ENCODE data around the gene ADPRH. TPM values are rescaled to one million over a fixed set of nuclear protein-coding genes. Genes with fewer than 3 reads are reported as not detected.

ADPRH gene
- total RNA-seq (1 to 10 TPM; 1.2 to 1.4 TPM), polyA plus RNA-seq (1 to 10 TPM; 2.1 to 3.4 TPM)

GRCh38 chr3:119579366-119580066 is at the start of gene ADPRH:
ADPRH (plus strand) TSS chr3:119579492; CDS start chr3:119582170, 2,678 bp downstream.
- peaks cover 6 to 22% (median 11%) of the 10 kb centered on the region in 4 donors for H3K4me1 Mint-ChIP-seq
- peak within 1 kb of the TSS; percentile 64 to 96 (median 93) for H3K27ac Mint-ChIP-seq
- intact Hi-C loops (cut with micrococcal nuclease) = no loop called here
- Histone ChIP-seq H3K4me3 (ENCODE audit: low read length in 2 of 2) (peak within 1 kb of the TSS; percentile 5 to 60), H3K36me3 (ENCODE audit: insufficient read depth, low read length) (no peaks in the 10 kb centered on the region), H3K27ac (ENCODE audit: low read depth, low read length) (peak within 1 kb of the TSS; percentile 51), H3K27me3 (ENCODE audit: insufficient read depth, low read length) (no peaks in the 10 kb centered on the region), H3K4me1 (ENCODE audit: insufficient read depth, low read length) (peaks cover 6% of the 10 kb centered on the region), H3K9me3 (ENCODE audit: control insufficient read depth in 1 of 2, low read length in 2 of 2) (no peaks in the 10 kb centered on the region)
- CTCF ChIA-PET (ENCODE audit: partially characterized antibody) = interaction anchor here (1.0 to 1.5 kb wide), 3 partner anchors 97 to 339 kb away, joined by 3 to 4 read pairs (median 3); partner anchors contain the start of gene B4GALT4
- peak; percentile 33 to 68 (median 42) for DNase-seq
- H3K9me3 Mint-ChIP-seq = no peaks in the 10 kb centered on the region
- H3K36me3 Mint-ChIP-seq = peaks cover 0 to 2% of the 10 kb centered on the region in 2 donors
- POLR2A ChIA-PET (ENCODE audit: partially characterized antibody) = interaction anchor here (1.1 kb wide), 1 partner anchor 97 kb away, joined by 3 read pairs; the partner anchor contains the start of gene COX17
- peaks cover 1 to 5% of the 10 kb centered on the region in 2 donors for H3K27me3 Mint-ChIP-seq
- H3K4me3 Mint-ChIP-seq = peak within 1 kb of the TSS; percentile 91 to 96 (median 93)

GRCh38 chr3:119529883-119530282 is 49.4 kb upstream of the ADPRH start:
- Mint-ChIP-seq H3K4me1 (no peaks in the 10 kb centered on the region), H3K27ac (no peak overlapping the region), H3K27me3 (no peaks in the 10 kb centered on the region), H3K4me3 (no peak overlapping the region), H3K36me3 (peaks cover 12 to 15% of the 10 kb centered on the region in 2 donors), H3K9me3 (no peaks in the 10 kb centered on the region)
- H3K27me3 ChIP-seq (ENCODE audit: insufficient read depth, low read length) = no peaks in the 10 kb centered on the region
- CTCF ChIA-PET (ENCODE audit: partially characterized antibody) = no interaction called here
- POLR2A ChIA-PET (ENCODE audit: partially characterized antibody) = no interaction called here
- H3K36me3 ChIP-seq (ENCODE audit: insufficient read depth, low read length) = no peaks in the 10 kb centered on the region
- H3K4me3 ChIP-seq (ENCODE audit: low read length in 2 of 2) = no peak overlapping the region
- intact Hi-C loops (cut with micrococcal nuclease) = no loop called here
- no peaks in the 10 kb centered on the region for H3K9me3 ChIP-seq (ENCODE audit: control insufficient read depth in 1 of 2, low read length in 2 of 2)
- no peak for DNase-seq
- no peaks in the 10 kb centered on the region for H3K4me1 ChIP-seq (ENCODE audit: insufficient read depth, low read length)
- no peak overlapping the region for H3K27ac ChIP-seq (ENCODE audit: low read depth, low read length)

GRCh38 chr3:119530456-119530855 is 48.8 kb upstream of the ADPRH start:
- Histone ChIP-seq H3K4me3 (ENCODE audit: low read length in 2 of 2) (no peak overlapping the region), H3K27me3 (ENCODE audit: insufficient read depth, low read length) (no peaks in the 10 kb centered on the region), H3K9me3 (ENCODE audit: control insufficient read depth in 1 of 2, low read length in 2 of 2) (no peaks in the 10 kb centered on the region), H3K4me1 (ENCODE audit: insufficient read depth, low read length) (no peaks in the 10 kb centered on the region), H3K36me3 (ENCODE audit: insufficient read depth, low read length) (no peaks in the 10 kb centered on the region), H3K27ac (ENCODE audit: low read depth, low read length) (no peak overlapping the region)
- DNase-seq = no peak
- intact Hi-C loops (cut with micrococcal nuclease) = no loop called here
- Mint-ChIP-seq H3K4me1 (no peaks in the 10 kb centered on the region), H3K4me3 (no peak overlapping the region), H3K27me3 (no peaks in the 10 kb centered on the region), H3K27ac (no peak overlapping the region), H3K9me3 (no peaks in the 10 kb centered on the region), H3K36me3 (peaks cover 8 to 12% of the 10 kb centered on the region in 2 donors)
- ChIA-PET POLR2A (ENCODE audit: partially characterized antibody) (no interaction called here), CTCF (ENCODE audit: partially characterized antibody) (no interaction called here)

GRCh38 chr3:119531151-119531550 is 48.1 kb upstream of the ADPRH start:
- H3K9me3 ChIP-seq (ENCODE audit: control insufficient read depth in 1 of 2, low read length in 2 of 2) = no peaks in the 10 kb centered on the region
- no peak overlapping the region for H3K27ac ChIP-seq (ENCODE audit: low read depth, low read length)
- Mint-ChIP-seq H3K4me3 (no peak overlapping the region), H3K36me3 (peaks cover 4 to 7% of the 10 kb centered on the region in 2 donors), H3K9me3 (no peaks in the 10 kb centered on the region), H3K27me3 (no peaks in the 10 kb centered on the region), H3K27ac (no peak overlapping the region), H3K4me1 (no peaks in the 10 kb centered on the region)
- H3K4me1 ChIP-seq (ENCODE audit: insufficient read depth, low read length) = no peaks in the 10 kb centered on the region
- POLR2A ChIA-PET (ENCODE audit: partially characterized antibody) = no interaction called here
- H3K27me3 ChIP-seq (ENCODE audit: insufficient read depth, low read length) = no peaks in the 10 kb centered on the region
- H3K36me3 ChIP-seq (ENCODE audit: insufficient read depth, low read length) = no peaks in the 10 kb centered on the region
- CTCF ChIA-PET (ENCODE audit: partially characterized antibody) = no interaction called here
- intact Hi-C loops (cut with micrococcal nuclease) = no loop called here
- H3K4me3 ChIP-seq (ENCODE audit: low read length in 2 of 2) = no peak overlapping the region
- DNase-seq = no peak

GRCh38 chr3:119534296-119534695 is 45.0 kb upstream of the ADPRH start:
- Mint-ChIP-seq H3K4me3 (no peak overlapping the region), H3K27me3 (no peaks in the 10 kb centered on the region), H3K9me3 (no peaks in the 10 kb centered on the region), H3K36me3 (peaks cover 0 to 2% of the 10 kb centered on the region in 2 donors), H3K27ac (no peak overlapping the region), H3K4me1 (no peaks in the 10 kb centered on the region)
- no peak overlapping the region for H3K27ac ChIP-seq (ENCODE audit: low read depth, low read length)
- H3K27me3 ChIP-seq (ENCODE audit: insufficient read depth, low read length) = no peaks in the 10 kb centered on the region
- no peaks in the 10 kb centered on the region for H3K9me3 ChIP-seq (ENCODE audit: control insufficient read depth in 1 of 2, low read length in 2 of 2)
- ChIA-PET POLR2A (ENCODE audit: partially characterized antibody) (no interaction called here), CTCF (ENCODE audit: partially characterized antibody) (no interaction called here)
- DNase-seq = no peak
- H3K36me3 ChIP-seq (ENCODE audit: insufficient read depth, low read length) = no peaks in the 10 kb centered on the region
- intact Hi-C loops (cut with micrococcal nuclease) = no loop called here
- H3K4me3 ChIP-seq (ENCODE audit: low read length in 2 of 2) = no peak overlapping the region
- no peaks in the 10 kb centered on the region for H3K4me1 ChIP-seq (ENCODE audit: insufficient read depth, low read length)

- DNase-seq = no peak
- Histone ChIP-seq H3K4me1 (ENCODE audit: insufficient read depth, low read length) (no peaks in the 10 kb centered on the region), H3K4me3 (ENCODE audit: low read length in 2 of 2) (no peak overlapping the region)
Measured at GRCh38 chr3:119536757-119537156, 42.5 kb upstream of the ADPRH start.

GRCh38 chr3:119538772-119539171 is 40.5 kb upstream of the ADPRH start:
- POLR2A ChIA-PET (ENCODE audit: partially characterized antibody) = no interaction called here
- Histone ChIP-seq H3K9me3 (ENCODE audit: control insufficient read depth in 1 of 2, low read length in 2 of 2) (no peaks in the 10 kb centered on the region), H3K4me1 (ENCODE audit: insufficient read depth, low read length) (no peaks in the 10 kb centered on the region), H3K27me3 (ENCODE audit: insufficient read depth, low read length) (no peaks in the 10 kb centered on the region), H3K4me3 (ENCODE audit: low read length in 2 of 2) (no peak overlapping the region), H3K36me3 (ENCODE audit: insufficient read depth, low read length) (no peaks in the 10 kb centered on the region), H3K27ac (ENCODE audit: low read depth, low read length) (no peak overlapping the region)
- CTCF ChIA-PET (ENCODE audit: partially characterized antibody) = no interaction called here
- Mint-ChIP-seq H3K4me1 (no peaks in the 10 kb centered on the region), H3K27me3 (peaks cover 0 to 2% of the 10 kb centered on the region in 2 donors), H3K9me3 (no peaks in the 10 kb centered on the region), H3K4me3 (no peak overlapping the region), H3K36me3 (no peaks in the 10 kb centered on the region), H3K27ac (peak overlapping the region in 1 of 7 donors; percentile 9)
- no peak for DNase-seq
- intact Hi-C loops (cut with micrococcal nuclease) = no loop called here

More at GRCh38 chr3:119536757-119537156, 42.5 kb upstream of the ADPRH start:
- H3K36me3 ChIP-seq (ENCODE audit: insufficient read depth, low read length) = no peaks in the 10 kb centered on the region
- no peak overlapping the region for H3K4me3 Mint-ChIP-seq
- CTCF ChIA-PET (ENCODE audit: partially characterized antibody) = no interaction called here
- H3K9me3 Mint-ChIP-seq = no peaks in the 10 kb centered on the region
- no peaks in the 10 kb centered on the region for H3K36me3 Mint-ChIP-seq
- no peaks in the 10 kb centered on the region for H3K27me3 Mint-ChIP-seq
- POLR2A ChIA-PET (ENCODE audit: partially characterized antibody) = no interaction called here
- intact Hi-C loops (cut with micrococcal nuclease) = no loop called here
- H3K27me3 ChIP-seq (ENCODE audit: insufficient read depth, low read length) = no peaks in the 10 kb centered on the region
- H3K4me1 Mint-ChIP-seq = no peaks in the 10 kb centered on the region
- no peak overlapping the region for H3K27ac ChIP-seq (ENCODE audit: low read depth, low read length)
- H3K27ac Mint-ChIP-seq = no peak overlapping the region
- H3K9me3 ChIP-seq (ENCODE audit: control insufficient read depth in 1 of 2, low read length in 2 of 2) = no peaks in the 10 kb centered on the region

Data from CD4-positive, alpha-beta memory T cell (primary cell).